Central memory CD8-positive, alpha-beta T cell (primary cell): ENCODE results near the gene CEP170.
"Not testable (repeated sequence)": the region's sequence is repeated elsewhere in the genome, so short reads cannot be mapped to it uniquely, and the experiment has no call there.

Experiments used
- ATAC-seq: fragments of 150-1000 bp; cut with Tn5 transposase; replicated peaks from 2 replicates; pipeline ENCODE4 v1.10.0; 2022; ENCODE audit warnings: mild to moderate bottlenecking, moderate FRiP score, moderate number of reproducible peaks; ENCODE audit not compliant: poor library complexity, severe bottlenecking; ENCODE audit errors: extremely low read depth
- DNase-seq, 2 donors: peaks; one replicate each; pipeline ENCODE4 v3.0.0; 2021; ENCODE audit warnings: low spot score in 2 of 2
- H3K27ac Mint-ChIP-seq: one replicate; pipeline ENCODE4 v1.8.0; 2022; ENCODE audit warnings: low read depth, mild to moderate bottlenecking, moderate library complexity, mixed read lengths
- H3K27me3 Mint-ChIP-seq: one replicate; pipeline ENCODE4 v1.8.0; 2022; ENCODE audit warnings: mixed read lengths
- H3K36me3 Mint-ChIP-seq: one replicate; pipeline ENCODE4 v1.8.0; 2022; ENCODE audit warnings: mild to moderate bottlenecking, moderate library complexity, mixed read lengths; ENCODE audit not compliant: insufficient read depth
- H3K4me1 Mint-ChIP-seq: one replicate; pipeline ENCODE4 v1.8.0; 2022; ENCODE audit warnings: mixed read lengths
- H3K4me3 Mint-ChIP-seq: one replicate; pipeline ENCODE4 v1.8.0; 2022; ENCODE audit warnings: mild to moderate bottlenecking, moderate library complexity, mixed read lengths
- H3K9me3 Mint-ChIP-seq: one replicate; pipeline ENCODE4 v1.8.0; 2022; ENCODE audit warnings: mixed read lengths

The CEP170 gene

GRCh38 chr1:243114769-243115168 lies 140.3 kb downstream of the CEP170 start:
- H3K4me3 Mint-ChIP-seq: not testable (repeated sequence)
- H3K27me3 Mint-ChIP-seq: peaks cover 28% of the 10 kb centered on the region

GRCh38 chr1:243114059-243114713 lies 140.9 kb downstream of the CEP170 start:
- H3K4me3 Mint-ChIP-seq, H3K9me3 Mint-ChIP-seq, H3K36me3 Mint-ChIP-seq, H3K27ac Mint-ChIP-seq, DNase-seq, H3K4me1 Mint-ChIP-seq: not testable (repeated sequence)
- ATAC-seq: peak; percentile 19
- peaks cover 33% of the 10 kb centered on the region for H3K27me3 Mint-ChIP-seq

More at GRCh38 chr1:243114769-243115168, 140.3 kb downstream of the CEP170 start:
- H3K27ac Mint-ChIP-seq, DNase-seq, H3K9me3 Mint-ChIP-seq, H3K4me1 Mint-ChIP-seq, H3K36me3 Mint-ChIP-seq, ATAC-seq: not testable (repeated sequence)

GRCh38 chr1:243107171-243107570 lies 147.9 kb downstream of the CEP170 start:
- H3K27me3 Mint-ChIP-seq: peaks cover 22% of the 10 kb centered on the region
- not testable (repeated sequence) for ATAC-seq, DNase-seq, H3K27ac Mint-ChIP-seq, H3K4me3 Mint-ChIP-seq, H3K36me3 Mint-ChIP-seq, H3K9me3 Mint-ChIP-seq, H3K4me1 Mint-ChIP-seq

GRCh38 chr1:243105652-243106332 lies 149.3 kb downstream of the CEP170 start:
- not testable (repeated sequence) for H3K4me3 Mint-ChIP-seq, H3K36me3 Mint-ChIP-seq, ATAC-seq, H3K9me3 Mint-ChIP-seq, H3K4me1 Mint-ChIP-seq, DNase-seq, H3K27ac Mint-ChIP-seq
- H3K27me3 Mint-ChIP-seq: peaks cover 17% of the 10 kb centered on the region

- H3K9me3 Mint-ChIP-seq, H3K36me3 Mint-ChIP-seq, H3K4me1 Mint-ChIP-seq, DNase-seq, H3K27ac Mint-ChIP-seq, H3K4me3 Mint-ChIP-seq, ATAC-seq: not testable (repeated sequence)
- peaks cover 10% of the 10 kb centered on the region for H3K27me3 Mint-ChIP-seq
Measured at GRCh38 chr1:243105104-243105503, 150.0 kb downstream of the CEP170 start.

- not testable (repeated sequence) for H3K27ac Mint-ChIP-seq, H3K4me3 Mint-ChIP-seq, H3K4me1 Mint-ChIP-seq, H3K27me3 Mint-ChIP-seq, H3K36me3 Mint-ChIP-seq, H3K9me3 Mint-ChIP-seq, DNase-seq, ATAC-seq
Measured at GRCh38 chr1:243104452-243104851, 150.6 kb downstream of the CEP170 start.

GRCh38 chr1:243101551-243102050 lies 153.5 kb downstream of the CEP170 start:
- peak; percentile 84 for ATAC-seq
- not testable (repeated sequence) for H3K4me1 Mint-ChIP-seq, H3K27me3 Mint-ChIP-seq, H3K36me3 Mint-ChIP-seq, H3K9me3 Mint-ChIP-seq
- peak; percentile 32 to 69 for DNase-seq
- peak overlapping the region; percentile 96 for H3K27ac Mint-ChIP-seq
- peak overlapping the region; percentile 74 for H3K4me3 Mint-ChIP-seq

GRCh38 chr1:243087368-243087767 lies 167.7 kb downstream of the CEP170 start:
- H3K9me3 Mint-ChIP-seq, ATAC-seq, H3K27ac Mint-ChIP-seq, DNase-seq, H3K36me3 Mint-ChIP-seq, H3K4me3 Mint-ChIP-seq, H3K4me1 Mint-ChIP-seq, H3K27me3 Mint-ChIP-seq: not testable (repeated sequence)
